Left ventricle myocardium inferior (tissue), 1 donor: Measurements from ENCODE around the gene SCN3B. TPM values are rescaled to one million over a fixed set of nuclear protein-coding genes. Genes with fewer than 3 reads are reported as not detected.
A peak's percentile ranks its signal among the peaks of the same experiment; 100 is the strongest.

ENCODE experiments used
- DNase-seq: peaks from one replicate; pipeline ENCODE4 v3.0.0-alpha.2; 2020
- H3K27ac ChIP-seq: fragments of 200-600 bp; replicated peaks from 2 replicates; pipeline ENCODE4 v1.8.0; 2021
- H3K27me3 ChIP-seq: fragments of 200-600 bp; 2 replicates; pipeline ENCODE4 v1.8.0; 2021; ENCODE audit warnings: low read depth
- H3K36me3 ChIP-seq: fragments of 200-600 bp; 2 replicates; pipeline ENCODE4 v1.8.0; 2021
- H3K4me1 ChIP-seq: fragments of 200-600 bp; 2 replicates; pipeline ENCODE4 v1.8.0; 2021
- H3K4me3 ChIP-seq: fragments of 200-600 bp; 2 replicates; pipeline ENCODE4 v1.8.0; 2021; ENCODE audit warnings: mild to moderate bottlenecking, moderate library complexity
- H3K9me3 ChIP-seq: fragments of 200-600 bp; replicated peaks from 2 replicates; pipeline ENCODE4 v1.8.0; 2021
- intact Hi-C: fragments of 100-400 bp; cut with micrococcal nuclease; formaldehyde crosslinking; loops from one replicate; pipeline ENCODE4 v1.11.0; 2022
- long read RNA-seq: library from polyadenylated mRNA; unstranded; transcript quantifications from one replicate; pipeline ENCODE4 v2.0.0, GENCODE V29; 2021
- total RNA-seq: library from RNA; stranded (reverse); fragmentation: NEBNext Ultra II Directional; extraction: Animal tissue kit (Norgen Biotek cat#: 25700); gene quantifications from one replicate; pipeline ENCODE4 v1.2.1, GENCODE V29; 2021
- TF ChIP-seq, protein P1 (sequence below): fragments of 200-600 bp; IDR thresholded peaks from 2 replicates; pipeline ENCODE4 v1.8.0; 2021; ENCODE audit warnings: antibody characterized with exemption, mild to moderate bottlenecking, borderline replicate concordance
- donor health status: DM: no; HTN: yes; CAD: no; lungs with severe emphysema.

Gene SCN3B
- total RNA-seq, result 1.9 TPM
- long read RNA-seq, full-length matches to known transcripts, result 1 of 2 reads
- long read RNA-seq, partial matches to known transcripts, result 0 of 2 reads
- long read RNA-seq, other reads (novel, unspliced or antisense), result 1 of 2 reads

DNA sequence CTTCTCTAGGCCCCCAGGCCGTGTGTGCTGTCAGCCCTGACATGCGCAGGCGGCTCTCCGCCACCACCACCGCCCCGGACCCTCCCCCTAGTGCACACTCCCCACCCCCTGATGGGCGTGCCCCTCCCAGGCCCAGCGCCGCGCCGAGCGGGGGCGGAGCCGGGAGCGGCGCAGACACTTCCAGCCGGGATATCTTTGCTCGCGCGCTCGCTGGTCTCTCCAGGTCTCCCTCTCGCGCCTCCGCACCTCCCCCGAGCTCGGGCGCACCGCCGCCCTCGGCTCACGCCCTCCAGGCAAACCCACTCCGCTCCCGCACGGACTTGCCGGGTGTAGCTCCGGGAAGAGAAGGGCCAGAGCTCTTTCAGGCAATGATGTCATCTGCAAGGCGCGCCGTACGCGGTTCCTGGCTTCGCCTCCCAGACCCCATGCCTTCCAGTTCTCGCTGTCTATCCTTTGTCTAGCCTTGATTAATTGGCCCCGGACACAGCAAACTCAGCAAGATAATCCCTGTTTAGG, at the start of gene SCN3B:
Gene SCN3B, minus strand, starts transcription at position 59 of the 516 bp plus-strand sequence. CDS start 823 bp downstream, outside the sequence.
- DNase-seq, result peak; percentile 70
- intact Hi-C loops, result no loop called here
- H3K4me1 ChIP-seq, result peaks cover 27% of the 10 kb centered on the region
- peaks cover 31% of the 10 kb centered on the region for H3K27me3 ChIP-seq
- H3K27ac ChIP-seq, result peak within 1 kb of the TSS; percentile 81
- H3K9me3 ChIP-seq, result no peaks in the 10 kb centered on the region
- H3K4me3 ChIP-seq, result peak within 1 kb of the TSS; percentile 76
- H3K36me3 ChIP-seq, result no peaks in the 10 kb centered on the region
- TF ChIP-seq, protein P1, sequence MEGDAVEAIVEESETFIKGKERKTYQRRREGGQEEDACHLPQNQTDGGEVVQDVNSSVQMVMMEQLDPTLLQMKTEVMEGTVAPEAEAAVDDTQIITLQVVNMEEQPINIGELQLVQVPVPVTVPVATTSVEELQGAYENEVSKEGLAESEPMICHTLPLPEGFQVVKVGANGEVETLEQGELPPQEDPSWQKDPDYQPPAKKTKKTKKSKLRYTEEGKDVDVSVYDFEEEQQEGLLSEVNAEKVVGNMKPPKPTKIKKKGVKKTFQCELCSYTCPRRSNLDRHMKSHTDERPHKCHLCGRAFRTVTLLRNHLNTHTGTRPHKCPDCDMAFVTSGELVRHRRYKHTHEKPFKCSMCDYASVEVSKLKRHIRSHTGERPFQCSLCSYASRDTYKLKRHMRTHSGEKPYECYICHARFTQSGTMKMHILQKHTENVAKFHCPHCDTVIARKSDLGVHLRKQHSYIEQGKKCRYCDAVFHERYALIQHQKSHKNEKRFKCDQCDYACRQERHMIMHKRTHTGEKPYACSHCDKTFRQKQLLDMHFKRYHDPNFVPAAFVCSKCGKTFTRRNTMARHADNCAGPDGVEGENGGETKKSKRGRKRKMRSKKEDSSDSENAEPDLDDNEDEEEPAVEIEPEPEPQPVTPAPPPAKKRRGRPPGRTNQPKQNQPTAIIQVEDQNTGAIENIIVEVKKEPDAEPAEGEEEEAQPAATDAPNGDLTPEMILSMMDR, result no peak

DNA sequence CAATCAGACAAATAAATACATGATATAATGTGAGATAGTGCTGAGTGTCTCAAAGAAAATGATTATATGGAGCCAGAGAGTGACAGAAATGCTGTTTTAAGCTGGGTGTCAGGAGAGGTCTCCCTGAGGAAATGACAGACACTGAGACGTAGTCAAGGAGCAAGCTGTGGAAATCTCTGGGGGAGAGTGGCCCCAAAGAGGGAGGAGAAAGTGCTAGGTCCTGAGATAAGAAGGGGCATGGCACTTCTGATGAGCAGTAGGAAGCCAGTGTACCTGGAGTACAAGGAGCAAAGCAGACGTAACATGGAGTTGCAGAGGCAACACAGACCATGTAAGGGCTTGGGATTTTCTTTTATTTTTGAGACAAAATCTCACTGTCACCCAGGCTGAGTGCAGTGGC, 48.3 kb upstream of the SCN3B start:
- no peaks in the 10 kb centered on the region for H3K9me3 ChIP-seq
- intact Hi-C loops, result no loop called here
- no peaks in the 10 kb centered on the region for H3K4me1 ChIP-seq

GRCh38 chr11:123702139-123702538, 47.7 kb upstream of the SCN3B start:
- Histone ChIP-seq H3K9me3 (no peaks in the 10 kb centered on the region), H3K27ac (no peak overlapping the region), H3K27me3 (peaks cover 13% of the 10 kb centered on the region), H3K4me3 (no peak overlapping the region), H3K36me3 (no peaks in the 10 kb centered on the region), H3K4me1 (no peaks in the 10 kb centered on the region)
- no peak for DNase-seq
- intact Hi-C loops, result no loop called here
- TF ChIP-seq, protein P1, result no peak

More for the DNA sequence above, 48.3 kb upstream of the SCN3B start:
- no peak for DNase-seq
- TF ChIP-seq, protein P1, result no peak
- H3K4me3 ChIP-seq, result no peak overlapping the region
- H3K36me3 ChIP-seq, result no peaks in the 10 kb centered on the region
- H3K27ac ChIP-seq, result no peak overlapping the region
- H3K27me3 ChIP-seq, result peaks cover 7% of the 10 kb centered on the region

DNA sequence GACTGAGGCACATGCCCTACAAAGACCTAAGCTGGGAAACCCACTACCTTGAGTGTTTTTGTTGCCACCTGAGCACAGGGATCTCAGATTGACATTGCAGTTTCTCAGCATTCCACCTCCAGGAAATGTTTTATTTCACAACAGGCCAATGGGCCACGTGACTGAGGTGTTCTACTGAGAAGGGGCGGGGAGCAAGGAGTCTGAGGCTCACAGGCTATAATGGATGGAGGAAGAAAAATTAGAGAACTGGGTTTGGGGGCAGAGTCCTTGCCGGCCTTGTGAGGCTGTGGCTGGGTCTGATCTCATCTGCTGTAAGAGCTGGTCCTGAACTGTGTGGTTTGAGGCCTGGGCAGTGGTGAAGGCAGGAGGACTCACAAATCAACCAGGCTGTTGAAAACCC, 46.3 kb upstream of the SCN3B start:
- Histone ChIP-seq H3K4me1 (no peaks in the 10 kb centered on the region), H3K36me3 (no peaks in the 10 kb centered on the region), H3K27ac (no peak overlapping the region), H3K4me3 (no peak overlapping the region), H3K27me3 (peaks cover 13% of the 10 kb centered on the region), H3K9me3 (no peaks in the 10 kb centered on the region)
- DNase-seq, result no peak
- intact Hi-C loops, result no loop called here
- TF ChIP-seq, protein P1, result no peak

GRCh38 chr11:123698546-123699127, 44.2 kb upstream of the SCN3B start:
- TF ChIP-seq, protein P1, result no peak
- Histone ChIP-seq H3K27me3 (peaks cover 25% of the 10 kb centered on the region), H3K4me3 (no peak overlapping the region), H3K36me3 (no peaks in the 10 kb centered on the region), H3K4me1 (no peaks in the 10 kb centered on the region), H3K9me3 (no peaks in the 10 kb centered on the region), H3K27ac (no peak overlapping the region)
- DNase-seq, result no peak
- intact Hi-C loops, result no loop called here
